ENCODE results near the gene PELI3. TPM values are rescaled to one million over a fixed set of nuclear protein-coding genes. Genes with fewer than 3 reads are reported as not detected.
"Not testable (repeated sequence)": the region's sequence is repeated elsewhere in the genome, so short reads cannot be mapped to it uniquely, and the experiment has no call there.

Gene PELI3
- polyA plus RNA-seq, 1 donor (not counting 4 experiments of a cell fraction or from before 2014, with no cell fraction given) = 2.1 TPM

- Histone ChIP-seq H3K4me3 (ENCODE audit: control insufficient read depth in 2 of 3, extremely low read depth in 1 of 3, insufficient read depth in 2 of 3, low read depth in 1 of 3, low read length in 3 of 3) (no peak overlapping the region), H3K79me2 (ENCODE audit: control insufficient read depth, insufficient read depth, low read length) (no peaks in the 10 kb centered on the region), H3K9me1 (ENCODE audit: control insufficient read depth, extremely low read depth, insufficient read depth, low read length) (no peaks in the 10 kb centered on the region), H3K9me3 (ENCODE audit: control insufficient read depth, low read depth, low read length) (no peaks in the 10 kb centered on the region), H2AFZ (ENCODE audit: control insufficient read depth, low read length) (no peak overlapping the region), H3K9ac (ENCODE audit: control insufficient read depth, extremely low read depth, insufficient read depth, low read length) (no peak overlapping the region), H3K27ac (ENCODE audit: control insufficient read depth, insufficient read depth, low read length) (no peak overlapping the region), H4K20me1 (ENCODE audit: control insufficient read depth, extremely low read depth, insufficient read depth, low read length) (no peaks in the 10 kb centered on the region), H3K27me3 (ENCODE audit: control insufficient read depth, extremely low read depth, insufficient read depth, low read length) (no peaks in the 10 kb centered on the region), H3K4me1 (ENCODE audit: control insufficient read depth, extremely low read depth, insufficient read depth, low read length) (no peaks in the 10 kb centered on the region), H3K4me2 (ENCODE audit: control insufficient read depth, extremely low read depth, insufficient read depth, low read depth, low read length) (no peak overlapping the region), H3K36me3 (ENCODE audit: control insufficient read depth in 2 of 2, extremely low read depth in 1 of 2, insufficient read depth in 2 of 2, low read length in 2 of 2) (peaks cover 0 to 2% of the 10 kb centered on the region in 2 experiments)
- DNase-seq (ENCODE audit: low read depth, low spot score) (no peak), FAIRE-seq (no peak)
- dilution Hi-C loops (cut with MboI; ENCODE audit: extremely low pct_ligation_motif_present, low sequenced_read_pairs) = no loop called here
- no peak for TF ChIP-seq CTCF (optimal IDR thresholded peaks at IDR 0.05 in 1 of 3, IDR thresholded peaks at IDR 0.05 in 1 of 3, conservative IDR thresholded peaks at IDR 0.05 in 1 of 3; ENCODE audit: extremely low read depth in 1 of 3, insufficient read depth in 2 of 3, low read length in 3 of 3)
- no peak for TF ChIP-seq EZH2 (IDR thresholded peaks at IDR 0.05; ENCODE audit: low read length)
Observed at GRCh38 chr11:66428933-66429332, 37.8 kb upstream of the PELI3 start.

GRCh38 chr11:66429983-66430602 lies 36.6 kb upstream of the PELI3 start:
- Histone ChIP-seq H3K9ac (ENCODE audit: control insufficient read depth, extremely low read depth, insufficient read depth, low read length) (no peak overlapping the region), H3K79me2 (ENCODE audit: control insufficient read depth, insufficient read depth, low read length) (no peaks in the 10 kb centered on the region), H3K4me2 (ENCODE audit: control insufficient read depth, extremely low read depth, insufficient read depth, low read depth, low read length) (no peak overlapping the region), H3K9me3 (ENCODE audit: control insufficient read depth, low read depth, low read length) (no peaks in the 10 kb centered on the region), H3K36me3 (ENCODE audit: control insufficient read depth in 2 of 2, extremely low read depth in 1 of 2, insufficient read depth in 2 of 2, low read length in 2 of 2) (peaks cover 0 to 4% of the 10 kb centered on the region in 2 experiments), H3K4me1 (ENCODE audit: control insufficient read depth, extremely low read depth, insufficient read depth, low read length) (no peaks in the 10 kb centered on the region), H3K9me1 (ENCODE audit: control insufficient read depth, extremely low read depth, insufficient read depth, low read length) (no peaks in the 10 kb centered on the region), H3K27ac (ENCODE audit: control insufficient read depth, insufficient read depth, low read length) (no peak overlapping the region), H2AFZ (ENCODE audit: control insufficient read depth, low read length) (no peak overlapping the region), H4K20me1 (ENCODE audit: control insufficient read depth, extremely low read depth, insufficient read depth, low read length) (no peaks in the 10 kb centered on the region), H3K4me3 (ENCODE audit: control insufficient read depth in 2 of 3, extremely low read depth in 1 of 3, insufficient read depth in 2 of 3, low read depth in 1 of 3, low read length in 3 of 3) (no peak overlapping the region), H3K27me3 (ENCODE audit: control insufficient read depth, extremely low read depth, insufficient read depth, low read length) (no peaks in the 10 kb centered on the region)
- no peak for DNase-seq (ENCODE audit: low read depth, low spot score)
- TF ChIP-seq EZH2 (IDR thresholded peaks at IDR 0.05; ENCODE audit: low read length) (no peak), CTCF (optimal IDR thresholded peaks at IDR 0.05 in 1 of 3, IDR thresholded peaks at IDR 0.05 in 1 of 3, conservative IDR thresholded peaks at IDR 0.05 in 1 of 3; ENCODE audit: extremely low read depth in 1 of 3, insufficient read depth in 2 of 3, low read length in 3 of 3) (peak; percentile 82 to 95 (median 84))
- dilution Hi-C loops (cut with MboI; ENCODE audit: extremely low pct_ligation_motif_present, low sequenced_read_pairs) = no loop called here
- peak; percentile 29 for FAIRE-seq

GRCh38 chr11:66431287-66431686 lies 35.4 kb upstream of the PELI3 start:
- FAIRE-seq; H3K27ac ChIP-seq (ENCODE audit: control insufficient read depth, insufficient read depth, low read length); H3K79me2 ChIP-seq (ENCODE audit: control insufficient read depth, insufficient read depth, low read length); DNase-seq (ENCODE audit: low read depth, low spot score); H3K9me1 ChIP-seq (ENCODE audit: control insufficient read depth, extremely low read depth, insufficient read depth, low read length); H3K9me3 ChIP-seq (ENCODE audit: control insufficient read depth, low read depth, low read length); H3K4me2 ChIP-seq (ENCODE audit: control insufficient read depth, extremely low read depth, insufficient read depth, low read depth, low read length); H4K20me1 ChIP-seq (ENCODE audit: control insufficient read depth, extremely low read depth, insufficient read depth, low read length); H2AFZ ChIP-seq (ENCODE audit: control insufficient read depth, low read length); H3K4me3 ChIP-seq (ENCODE audit: control insufficient read depth in 2 of 3, extremely low read depth in 1 of 3, insufficient read depth in 2 of 3, low read depth in 1 of 3, low read length in 3 of 3); H3K4me1 ChIP-seq (ENCODE audit: control insufficient read depth, extremely low read depth, insufficient read depth, low read length); H3K27me3 ChIP-seq (ENCODE audit: control insufficient read depth, extremely low read depth, insufficient read depth, low read length); H3K36me3 ChIP-seq (ENCODE audit: control insufficient read depth in 2 of 2, extremely low read depth in 1 of 2, insufficient read depth in 2 of 2, low read length in 2 of 2); dilution Hi-C loops (cut with MboI; ENCODE audit: extremely low pct_ligation_motif_present, low sequenced_read_pairs); H3K9ac ChIP-seq (ENCODE audit: control insufficient read depth, extremely low read depth, insufficient read depth, low read length): not testable (repeated sequence)

- H3K9me3 ChIP-seq (ENCODE audit: control insufficient read depth, low read depth, low read length); H4K20me1 ChIP-seq (ENCODE audit: control insufficient read depth, extremely low read depth, insufficient read depth, low read length); H3K4me2 ChIP-seq (ENCODE audit: control insufficient read depth, extremely low read depth, insufficient read depth, low read depth, low read length); H3K79me2 ChIP-seq (ENCODE audit: control insufficient read depth, insufficient read depth, low read length); FAIRE-seq; H3K27me3 ChIP-seq (ENCODE audit: control insufficient read depth, extremely low read depth, insufficient read depth, low read length); H3K9me1 ChIP-seq (ENCODE audit: control insufficient read depth, extremely low read depth, insufficient read depth, low read length); H3K9ac ChIP-seq (ENCODE audit: control insufficient read depth, extremely low read depth, insufficient read depth, low read length); dilution Hi-C loops (cut with MboI; ENCODE audit: extremely low pct_ligation_motif_present, low sequenced_read_pairs); H2AFZ ChIP-seq (ENCODE audit: control insufficient read depth, low read length); H3K36me3 ChIP-seq (ENCODE audit: control insufficient read depth in 2 of 2, extremely low read depth in 1 of 2, insufficient read depth in 2 of 2, low read length in 2 of 2); DNase-seq (ENCODE audit: low read depth, low spot score); H3K4me1 ChIP-seq (ENCODE audit: control insufficient read depth, extremely low read depth, insufficient read depth, low read length); H3K4me3 ChIP-seq (ENCODE audit: control insufficient read depth in 2 of 3, extremely low read depth in 1 of 3, insufficient read depth in 2 of 3, low read depth in 1 of 3, low read length in 3 of 3); H3K27ac ChIP-seq (ENCODE audit: control insufficient read depth, insufficient read depth, low read length): not testable (repeated sequence)
Observed at GRCh38 chr11:66431871-66432329, 34.8 kb upstream of the PELI3 start.
